ES-I3 (cell line): ENCODE results near the gene CLCN7.
A peak's percentile ranks its signal among the peaks of the same experiment; 100 is the strongest.

Experiments used
- H3K36me3 ChIP-seq: 2 replicates; pipeline ENCODE4 v1.6.1; 2013; ENCODE audit warnings: mild to moderate bottlenecking, low read length, control low read depth, moderate library complexity; ENCODE audit not compliant: insufficient read depth
- H3K4me1 ChIP-seq: 2 replicates; pipeline ENCODE4 v1.6.1; 2013; ENCODE audit warnings: mild to moderate bottlenecking, control low read depth, low read length; ENCODE audit not compliant: insufficient read depth
- H3K9ac ChIP-seq: 2 replicates; pipeline ENCODE4 v1.6.1; 2013; ENCODE audit warnings: low read depth, mild to moderate bottlenecking, low read length, moderate library complexity
- H3K9me3 ChIP-seq: 2 replicates; pipeline ENCODE4 v1.6.1; 2013; ENCODE audit warnings: mild to moderate bottlenecking, low read length, moderate library complexity; ENCODE audit not compliant: control insufficient read depth, insufficient read depth

CLCN7 gene

DNA sequence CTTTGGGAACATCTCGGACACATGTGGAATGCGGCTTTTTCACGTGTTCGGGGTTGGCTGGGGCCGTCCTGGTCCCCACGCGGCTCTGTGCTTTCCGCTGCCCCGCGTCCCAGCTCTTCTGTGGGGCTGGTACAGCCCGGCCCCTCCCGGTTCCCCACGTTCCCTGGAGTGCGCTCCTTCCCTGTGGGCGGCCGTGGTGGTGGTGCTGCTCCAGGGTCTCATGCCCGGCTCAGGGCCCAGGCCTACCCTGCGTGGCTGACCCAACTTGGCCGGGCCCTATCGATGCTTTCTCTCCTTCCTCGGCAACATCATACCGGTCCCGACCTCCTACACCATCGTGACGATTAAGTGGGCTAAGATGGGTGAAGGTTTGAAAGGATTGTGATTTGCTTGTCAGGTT lies 21.6 kb upstream of the CLCN7 start:
- Histone ChIP-seq H3K9ac (no peak overlapping the region), H3K36me3 (no peaks in the 10 kb centered on the region; the same call in 1 of the 2 replicates), H3K9me3 (no peaks in the 10 kb centered on the region), H3K4me1 (no peaks in the 10 kb centered on the region)

DNA sequence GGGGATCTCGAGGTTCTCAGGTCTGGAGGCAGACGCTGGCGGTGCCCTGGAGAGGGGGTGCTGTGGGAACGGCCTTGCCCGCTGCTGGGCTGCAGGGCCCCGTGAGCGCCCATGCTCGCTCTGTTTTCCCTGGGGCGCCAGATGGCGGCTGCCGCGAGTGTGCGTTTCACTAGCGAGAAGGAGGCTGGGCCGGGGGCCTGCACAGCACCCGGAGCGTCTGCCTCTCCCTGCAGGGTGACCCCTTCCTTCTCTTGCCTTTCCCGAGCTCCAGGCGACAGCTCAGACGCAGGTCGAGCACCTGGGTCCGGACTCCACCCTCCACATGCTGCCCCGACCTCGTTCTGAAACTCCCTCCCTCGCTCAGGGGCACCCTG lies 21.0 kb upstream of the CLCN7 start:
- H3K4me1 ChIP-seq, result no peaks in the 10 kb centered on the region
- H3K36me3 ChIP-seq, result no peaks in the 10 kb centered on the region; the same call in 1 of the 2 replicates
- H3K9me3 ChIP-seq, result no peaks in the 10 kb centered on the region
- no peak overlapping the region for H3K9ac ChIP-seq

- no peaks in the 10 kb centered on the region for H3K9me3 ChIP-seq
- no peak overlapping the region for H3K9ac ChIP-seq
- H3K36me3 ChIP-seq, result no peaks in the 10 kb centered on the region; the same call in 1 of the 2 replicates
- H3K4me1 ChIP-seq, result no peaks in the 10 kb centered on the region
Measured at GRCh38 chr16:1495211-1495888, 20.5 kb upstream of the CLCN7 start.

DNA sequence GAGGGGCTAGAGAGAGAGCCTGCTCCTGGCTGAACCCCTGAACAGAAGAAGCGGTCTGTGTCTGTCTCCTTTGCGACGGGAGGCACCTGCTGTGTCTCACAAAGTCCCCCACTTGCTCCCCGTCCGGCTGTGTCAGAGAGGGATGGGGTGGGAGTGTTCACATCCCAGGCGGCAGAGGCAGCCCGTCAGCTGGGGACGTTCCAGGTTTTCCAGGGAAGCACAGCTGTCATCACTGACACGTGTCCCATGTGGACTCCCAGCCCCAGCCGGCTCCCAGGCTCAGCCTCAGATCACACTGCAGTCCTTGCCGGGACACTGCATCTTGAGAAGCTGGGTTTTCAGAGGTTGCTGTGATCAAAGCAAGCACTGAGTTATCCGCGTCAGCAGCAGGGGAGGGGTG lies 19.9 kb upstream of the CLCN7 start:
- Histone ChIP-seq H3K9ac (no peak overlapping the region), H3K36me3 (no peaks in the 10 kb centered on the region; the same call in 1 of the 2 replicates), H3K9me3 (no peaks in the 10 kb centered on the region), H3K4me1 (no peaks in the 10 kb centered on the region)

- Histone ChIP-seq H3K9ac (peak overlapping the region; percentile 68), H3K9me3 (no peaks in the 10 kb centered on the region), H3K36me3 (no peaks in the 10 kb centered on the region; the same call in 1 of the 2 replicates), H3K4me1 (no peaks in the 10 kb centered on the region)
Measured at GRCh38 chr16:1494129-1494640, 19.4 kb upstream of the CLCN7 start.

DNA sequence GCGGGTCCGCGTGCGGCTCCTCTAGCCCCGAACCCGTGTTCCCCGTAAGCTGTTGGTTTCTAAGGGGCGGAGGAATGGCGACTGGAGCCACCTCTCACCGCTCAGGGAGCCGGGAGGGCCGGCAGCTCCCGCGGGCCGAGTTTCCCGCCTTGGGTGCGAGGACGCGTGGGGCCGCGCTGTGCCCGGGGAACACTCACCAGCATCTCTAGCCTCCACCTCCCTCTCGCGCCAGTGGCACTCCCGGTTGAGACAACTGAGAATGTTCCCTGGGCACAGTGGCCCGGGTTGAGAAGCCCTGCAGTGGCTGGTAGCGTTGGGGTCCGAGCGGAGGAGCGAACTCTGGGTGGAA lies 18.9 kb upstream of the CLCN7 start:
- no peaks in the 10 kb centered on the region for H3K4me1 ChIP-seq
- H3K9me3 ChIP-seq, result no peaks in the 10 kb centered on the region
- H3K36me3 ChIP-seq, result no peaks in the 10 kb centered on the region; the same call in 1 of the 2 replicates
- H3K9ac ChIP-seq, result peak overlapping the region; percentile 68

- Histone ChIP-seq H3K4me1 (no peaks in the 10 kb centered on the region), H3K9me3 (no peaks in the 10 kb centered on the region), H3K36me3 (no peaks in the 10 kb centered on the region; the same call in 1 of the 2 replicates), H3K9ac (peak within 1 kb of the TSS; percentile 68)
Measured at GRCh38 chr16:1492923-1493745, 18.3 kb upstream of the CLCN7 start, which contains the start of gene TELO2. TSS of gene TELO2 (plus strand) at chr16:1493360. CDS start at chr16:1494282, 922 bp downstream.

DNA sequence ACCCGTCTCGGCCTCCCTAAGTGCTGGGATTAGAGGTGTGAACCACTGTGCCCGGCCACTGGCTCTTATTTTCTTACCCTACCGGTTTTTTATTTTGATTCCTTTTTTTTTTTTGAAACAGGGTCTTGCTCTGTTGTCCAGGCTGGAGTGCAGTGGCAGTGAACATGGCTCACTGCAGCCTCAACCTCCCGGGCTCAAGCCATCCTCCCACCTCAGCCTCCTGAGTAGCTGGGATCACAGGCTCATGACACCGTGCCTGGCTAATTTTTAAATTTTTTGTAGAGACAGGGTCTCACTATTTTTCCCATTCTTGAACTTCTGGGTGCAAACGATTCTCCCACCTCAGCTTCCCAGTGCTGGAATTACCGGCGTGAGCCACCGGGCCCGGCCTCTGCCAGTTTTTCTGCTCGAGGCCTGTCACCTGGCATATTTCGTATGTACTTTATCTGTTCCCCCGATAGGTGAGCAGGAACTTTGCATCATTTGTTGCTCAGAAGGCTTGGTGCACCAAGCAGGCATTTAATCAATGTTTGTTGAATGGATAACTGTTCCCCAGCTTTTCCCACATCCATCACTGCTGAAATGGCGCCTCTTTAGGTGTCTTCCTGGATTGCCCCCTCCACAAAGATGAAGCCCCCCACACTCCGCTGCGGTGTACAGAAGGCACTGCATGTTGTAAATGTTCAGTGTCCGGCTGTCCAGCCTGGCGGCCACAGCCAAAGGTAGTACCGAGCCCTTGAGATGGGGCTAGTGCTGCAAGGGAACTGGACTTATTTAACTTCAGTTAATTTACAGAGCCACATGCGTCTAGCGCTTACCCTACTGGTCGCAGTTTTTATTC lies 17.5 kb upstream of the CLCN7 start:
- no peaks in the 10 kb centered on the region; the same call in 1 of the 2 replicates for H3K36me3 ChIP-seq
- H3K9me3 ChIP-seq, result no peaks in the 10 kb centered on the region
- peak overlapping the region; percentile 68 for H3K9ac ChIP-seq
- H3K4me1 ChIP-seq, result no peaks in the 10 kb centered on the region

GRCh38 chr16:1491327-1491726 lies 16.5 kb upstream of the CLCN7 start:
- no peak overlapping the region for H3K9ac ChIP-seq
- H3K9me3 ChIP-seq, result no peaks in the 10 kb centered on the region
- H3K4me1 ChIP-seq, result no peaks in the 10 kb centered on the region
- no peaks in the 10 kb centered on the region for H3K36me3 ChIP-seq

- Histone ChIP-seq H3K36me3 (no peaks in the 10 kb centered on the region), H3K9me3 (no peaks in the 10 kb centered on the region), H3K4me1 (no peaks in the 10 kb centered on the region), H3K9ac (no peak overlapping the region)
Measured at GRCh38 chr16:1489077-1489476, 14.2 kb upstream of the CLCN7 start.

GRCh38 chr16:1488619-1489018 lies 13.8 kb upstream of the CLCN7 start, which contains the start of gene PTX4:
TSS of gene PTX4 (minus strand) at chr16:1488944. CDS start at chr16:1488909, 35 bp downstream.
- H3K4me1 ChIP-seq, result no peaks in the 10 kb centered on the region
- no peaks in the 10 kb centered on the region for H3K9me3 ChIP-seq
- H3K36me3 ChIP-seq, result no peaks in the 10 kb centered on the region
- no peak within 1 kb of the TSS; the same call in 1 of the 2 replicates for H3K9ac ChIP-seq

DNA sequence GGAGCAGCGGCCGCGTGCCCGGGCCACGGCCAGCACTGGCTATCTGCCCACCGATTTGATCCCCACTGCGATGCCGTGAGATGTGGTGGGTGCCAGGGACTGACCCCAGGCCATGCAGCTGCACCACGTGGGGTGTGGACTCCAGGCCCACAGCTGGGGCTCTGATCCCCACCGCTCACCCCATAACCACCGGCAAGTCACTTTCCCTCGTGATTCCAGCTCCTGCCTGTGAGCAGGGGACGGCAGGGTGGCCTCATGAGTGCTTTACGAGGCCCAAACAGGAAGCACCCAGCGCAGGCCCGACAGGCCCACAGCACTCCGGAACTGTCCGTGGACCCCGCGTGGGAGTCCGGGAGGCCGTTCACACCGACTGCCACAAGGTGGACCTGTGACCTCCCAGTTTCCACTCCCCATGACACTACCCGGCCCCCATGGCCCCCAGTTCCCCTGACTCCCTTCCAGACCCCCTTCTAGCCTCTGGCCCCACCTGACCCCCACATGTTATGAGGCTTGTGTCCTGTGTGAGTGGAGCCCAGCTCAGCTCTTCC lies 13.3 kb upstream of the CLCN7 start:
- Histone ChIP-seq H3K9me3 (no peaks in the 10 kb centered on the region), H3K9ac (no peak overlapping the region; the same call in 1 of the 2 replicates), H3K4me1 (no peaks in the 10 kb centered on the region), H3K36me3 (no peaks in the 10 kb centered on the region)

- Histone ChIP-seq H3K9ac (no peak overlapping the region), H3K9me3 (no peaks in the 10 kb centered on the region), H3K36me3 (no peaks in the 10 kb centered on the region), H3K4me1 (no peaks in the 10 kb centered on the region)
Measured at GRCh38 chr16:1487395-1488053, 12.7 kb upstream of the CLCN7 start.
